ENCODE results near the gene CSNK1G1. TPM values are rescaled to one million over a fixed set of nuclear protein-coding genes. Genes with fewer than 3 reads are reported as not detected.

The CSNK1G1 gene
- total and polyA plus RNA-seq, 2 of the 8 experiments (the other 6 are each of a cell fraction or from before 2014, with no cell fraction given): 6.0 to 12.9 TPM

DNA sequence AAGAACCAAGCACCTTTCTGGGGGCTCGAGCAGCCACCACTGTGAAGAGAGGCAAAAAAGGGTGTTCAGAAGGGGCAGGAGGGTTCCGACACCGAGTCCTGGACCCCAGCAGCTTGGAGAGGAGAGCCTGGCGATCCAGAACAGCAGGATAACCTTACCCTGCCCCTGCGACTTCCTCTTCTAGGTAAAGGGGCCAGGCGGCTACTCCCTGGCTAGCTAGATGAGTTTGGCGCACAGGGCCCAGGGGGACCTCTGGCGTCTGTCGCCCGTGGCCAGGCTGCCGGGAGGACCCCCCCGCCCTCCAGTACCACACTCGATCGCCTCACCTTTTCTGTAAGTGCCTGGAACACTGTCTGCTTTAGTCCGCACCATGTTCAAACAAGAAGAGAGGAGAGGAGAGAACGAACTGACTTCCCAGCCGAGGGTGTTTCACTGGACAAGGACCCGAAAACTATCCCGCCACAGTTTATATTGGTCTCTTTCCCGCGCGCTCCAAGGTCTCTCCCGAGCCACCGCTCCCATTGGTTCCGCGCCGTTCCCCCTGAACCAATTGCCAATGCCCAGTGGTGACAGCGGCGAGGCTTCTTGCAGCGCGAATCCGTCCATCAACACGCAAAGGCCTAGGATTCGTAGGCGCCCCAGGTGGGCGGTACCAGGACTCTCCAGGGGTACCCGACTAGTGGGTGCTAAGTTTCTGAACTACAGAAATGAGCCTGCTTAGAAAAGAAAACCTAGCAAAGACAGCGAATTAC is 25.2 kb upstream of the CSNK1G1 start, which contains the start of gene PCLAF (continued):
- TF ChIP-seq CBX5 (IDR thresholded peaks at IDR 0.05; ENCODE audit: low read depth, low read length): no peak
- TF ChIP-seq ASH2L (IDR thresholded peaks at IDR 0.05; ENCODE audit: low read length): peak; percentile 51
- no peak for TF ChIP-seq CHD7 (IDR thresholded peaks at IDR 0.05; ENCODE audit: insufficient replicate concordance, low read length)
- no peak for TF ChIP-seq JUN (IDR thresholded peaks at IDR 0.05; ENCODE audit: low read depth, low read length)
- TF ChIP-seq BRCA1 (IDR thresholded peaks at IDR 0.05; ENCODE audit: low read depth, low read length): no peak
- TF ChIP-seq GTF2F1 (IDR thresholded peaks at IDR 0.05; ENCODE audit: borderline replicate concordance, low read depth, low read length): peak; percentile 90; the same call in 1 of the 2 replicates
- no peak for TF ChIP-seq KDM1A (IDR thresholded peaks at IDR 0.05; ENCODE audit: borderline replicate concordance, low read length)
- no peak for TF ChIP-seq ATF2 (IDR thresholded peaks at IDR 0.05; ENCODE audit: low read length)
- peak; percentile 90 for TF ChIP-seq POLR2AphosphoS5 (IDR thresholded peaks at IDR 0.05; ENCODE audit: low read depth, low read length)
